GM23248 (cell line): ENCODE measurements around the gene ATG13.

Experiments used
- EZH2 ChIP-seq: fragments of 200-600 bp; sonication (generic); IDR thresholded peaks from 2 replicates; pipeline ENCODE4 v1.6.1; 2018; ENCODE audit warnings: antibody characterized with exemption, mild to moderate bottlenecking; ENCODE audit not compliant: insufficient read depth, poor library complexity, severe bottlenecking
- EZH2phosphoT487 ChIP-seq: fragments of 200-600 bp; sonication (generic); IDR thresholded peaks from 2 replicates; pipeline ENCODE4 v1.6.1; 2018; ENCODE audit warnings: antibody characterized with exemption, moderate library complexity, mild to moderate bottlenecking, low read depth; ENCODE audit not compliant: insufficient read depth

DNA sequence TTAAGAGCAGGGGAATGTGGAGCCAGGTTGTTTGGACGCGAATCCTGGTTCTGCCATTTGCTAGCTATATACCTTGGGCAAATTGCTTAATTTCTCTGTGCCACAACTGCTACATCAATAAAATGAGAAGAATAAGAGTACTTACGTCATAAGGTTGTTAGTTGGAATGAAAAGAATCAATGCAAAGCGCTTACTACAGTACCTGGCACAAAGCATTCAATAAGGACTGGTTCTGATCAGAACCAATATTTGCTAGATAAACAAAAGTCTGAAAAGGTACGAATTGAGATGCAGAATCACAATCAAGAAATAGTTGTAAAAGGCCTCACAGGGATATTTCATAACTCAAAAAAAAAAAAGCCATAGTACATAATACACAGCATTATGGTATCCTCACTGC, 34.8 kb upstream of the ATG13 start:
- TF ChIP-seq EZH2 (no peak), EZH2phosphoT487 (no peak)
